K562 (cell line): Measurements from ENCODE around the gene AKAP12. TPM values are rescaled to one million over a fixed set of nuclear protein-coding genes. Genes with fewer than 3 reads are reported as not detected.

Source experiments
- ATAC-seq: fragments of 200-7000 bp; cut with Tn5 transposase; 3 replicates; pipeline ENCODE4 v1.9.1; 2020; ENCODE audit warnings: moderate library complexity
- BruUV-seq: library from RNA; stranded (reverse); fragments of 400-500 nt; replicated peaks from 2 replicates; lab custom pipeline; 2021; lab: Mats Ljungman, UMichigan
- CTCF ChIA-PET: fragments of 300-600 bp; formaldehyde crosslinking; extraction: SDS; loops from one replicate; lab custom pipeline; 2021; ENCODE audit warnings: low intra/inter-chr PET ratio; lab: Yijun Ruan, JAX
- POLR2A ChIA-PET: fragments of 300-600, 350-650 bp; sonication (Branson Sonifier 250); formaldehyde crosslinking; extraction: SDS; loops from one replicate; lab custom pipeline; 2021; ENCODE audit warnings: antibody characterized with exemption, inconsistent platforms; lab: Yijun Ruan, JAX
- DNase-seq, 4 experiments: peaks; one replicate each; pipeline versions ENCODE4 v3.0.0 to v3.0.0-alpha.2; 2011 to 2018; ENCODE audit warnings: low spot score in 3 of 4, mixed read lengths in 3 of 4; ENCODE audit errors: extremely low read depth in 1 of 4
- FAIRE-seq: peaks from 2 replicates; lab custom pipeline; 2011; peaks lifted over from hg19 to GRCh38; lab: Jason Lieb, UNC
- H2AFZ ChIP-seq: 2 replicates; pipeline ENCODE4 v1.6.0; 2011; ENCODE audit warnings: low read depth, low read length, control low read depth, inconsistent platforms
- H3K27ac ChIP-seq: fragments of 200-600 bp; 3 replicates; pipeline ENCODE4 v1.8.0; 2011; ENCODE audit warnings: low read depth, mild to moderate bottlenecking, control low read depth, inconsistent platforms, low read length, moderate library complexity, mixed read lengths; ENCODE audit errors: extremely low read depth
- H3K27me3 ChIP-seq, 2 experiments: fragments of 300-600 bp in 1 of 2; 2 replicates in 1 of 2; 3 replicates in 1 of 2; pipeline versions ENCODE4 v1.6.0 to v1.8.0; 2011; ENCODE audit warnings: inconsistent platforms in 2 of 2, low read length in 2 of 2, mild to moderate bottlenecking in 1 of 2, mixed read lengths in 1 of 2, moderate library complexity in 1 of 2; ENCODE audit not compliant: control insufficient read depth in 2 of 2, insufficient read depth in 2 of 2
- H3K36me3 ChIP-seq: fragments of 300-600 bp; 3 replicates; pipeline ENCODE4 v1.8.0; 2011; ENCODE audit warnings: mild to moderate bottlenecking, low read length, inconsistent platforms; ENCODE audit not compliant: control insufficient read depth, insufficient read depth
- H3K4me1 ChIP-seq, 2 experiments: fragments of 200-600 bp in 1 of 2; replicated peaks in 1 of 2; 2 replicates in 1 of 2; 3 replicates in 1 of 2; pipeline versions ENCODE4 v1.5.1 to v1.8.0; 2011; ENCODE audit warnings: inconsistent platforms in 2 of 2, low read length in 2 of 2, mild to moderate bottlenecking in 1 of 2, mixed read lengths in 1 of 2, moderate library complexity in 1 of 2; ENCODE audit not compliant: control insufficient read depth in 2 of 2, insufficient read depth in 2 of 2
- H3K4me2 ChIP-seq: 2 replicates; pipeline ENCODE4 v1.6.1; 2011; ENCODE audit warnings: low read length, control low read depth, inconsistent platforms, mixed read lengths; ENCODE audit not compliant: insufficient read depth
- H3K4me3 ChIP-seq: fragments of 200-600 bp; sonication (generic), shearing (Covaris generic); 2 replicates; pipeline ENCODE4 v1.5.1; 2016; ENCODE audit warnings: control low read depth, inconsistent platforms
- H3K79me2 ChIP-seq: fragments of 200-600 bp; 3 replicates; pipeline ENCODE4 v1.8.0; 2011; ENCODE audit warnings: low read length, inconsistent platforms; ENCODE audit not compliant: control insufficient read depth, insufficient read depth
- H3K9ac ChIP-seq, 2 experiments: 2 replicates each; pipeline versions ENCODE4 v1.6.0 to v1.6.1; 2011; ENCODE audit warnings: low read depth in 2 of 2, low read length in 2 of 2, control low read depth in 1 of 2, inconsistent platforms in 1 of 2, mild to moderate bottlenecking in 1 of 2, mixed read lengths in 1 of 2; ENCODE audit not compliant: insufficient read depth in 1 of 2
- H3K9me1 ChIP-seq: one replicate; pipeline ENCODE4 v1.6.0; 2011; ENCODE audit warnings: inconsistent platforms, mild to moderate bottlenecking, low read length, moderate library complexity; ENCODE audit not compliant: control insufficient read depth, insufficient read depth
- H3K9me3 ChIP-seq: replicated peaks from 2 replicates; pipeline ENCODE4 v1.5.1; 2011; ENCODE audit warnings: low read depth, low read length, inconsistent platforms; ENCODE audit not compliant: control insufficient read depth, insufficient read depth
- H4K20me1 ChIP-seq: replicated peaks from 2 replicates; pipeline ENCODE4 v1.6.1; 2011; ENCODE audit warnings: low read length, inconsistent platforms, mixed read lengths; ENCODE audit not compliant: control insufficient read depth, insufficient read depth
- CHCHD3 ChIP-seq: fragments of 250-450 bp; sonication (Bioruptor Pico); IDR thresholded peaks from 2 replicates; pipeline ENCODE4 v2.1.2; 2022; ENCODE audit warnings: mild to moderate bottlenecking
- EGR1 ChIP-seq: fragments of 450-650 bp; conservative IDR thresholded peaks from 2 replicates; pipeline ENCODE4 v1.6.1; 2017; ENCODE audit warnings: mild to moderate bottlenecking
- EHMT2 ChIP-seq: fragments of 450-650 bp; IDR thresholded peaks from 2 replicates; pipeline ENCODE4 v1.6.1; 2018; ENCODE audit warnings: antibody characterized with exemption
- HDAC6 ChIP-seq: IDR thresholded peaks from 2 replicates; pipeline ENCODE4 v1.6.1; 2012; ENCODE audit warnings: low read depth, mild to moderate bottlenecking, control low read depth, inconsistent platforms, low read length, moderate library complexity
- TBL1XR1 ChIP-seq, 2 experiments: IDR thresholded peaks; 2 replicates each; pipeline ENCODE4 v1.6.1; 2012; ENCODE audit warnings: improper control_type of control experiment in 2 of 2, low read length in 2 of 2, mild to moderate bottlenecking in 1 of 2
- TEAD4 ChIP-seq, 2 experiments: sonication (generic) in 1 of 2; formaldehyde crosslinking in 1 of 2; IDR thresholded peaks; 2 replicates each; pipeline versions ENCODE4 v1.6.1 to v1.8.0; 2012 to 2022; ENCODE audit warnings: borderline replicate concordance in 1 of 2, inconsistent platforms in 1 of 2, low read length in 1 of 2, mild to moderate bottlenecking in 1 of 2, missing genetic modification reagents in 1 of 2
- ZC3H11A ChIP-seq: IDR thresholded peaks from 2 replicates; pipeline ENCODE4 v1.6.1; 2012; ENCODE audit warnings: low read depth, low read length, improper control_type of control experiment
- ZNF134 ChIP-seq: fragments of 250-450 bp; sonication (Bioruptor Pico); conservative IDR thresholded peaks from 2 replicates; pipeline ENCODE4 v1.4.0; 2020
- WGBS: fragments of 100-300 bp; shearing (Covaris generic); methylation state at CpG from one replicate; pipeline ENCODE4 v1.1.6; 2016; ENCODE audit warnings: low coverage, mixed read lengths; ENCODE audit not compliant: insufficient coverage; ENCODE audit errors: missing lambda C conversion rate; 5-methylcytosine and 5-hydroxymethylcytosine counted together
- in situ Hi-C: fragments of 300-500 bp; cut with MboI; formaldehyde crosslinking; loops from 4 replicates; pipeline ENCODE4 v1.15.0; 2018; ENCODE audit warnings: inconsistent platforms, mixed read lengths
- intact Hi-C: fragments of 100-400 bp; cut with micrococcal nuclease; formaldehyde crosslinking; loops from 2 replicates; pipeline ENCODE4 v1.14.2; 2022
- polyA plus RNA-seq, 8 experiments: library from polyadenylated mRNA; depleted of rRNA in 4 of 8; stranded (reverse) in 5 of 8; unstranded in 3 of 8; fragments of >200 nt; fragmentation: Nextera tagmentation in 2 of 8; fragmentation: Illumina TruSeq in 1 of 8; extraction: Ambion mirVana in 2 of 8; extraction: Trizol in 1 of 8; gene quantifications; 2 replicates each; pipeline versions ENCODE4 v1.2.1 to v1.2.3, GENCODE V29; 2011 to 2014; ENCODE audit warnings: inconsistent platforms in 1 of 8, missing spikeins in 1 of 8
- total RNA-seq, 7 experiments: library from RNA; depleted of rRNA in 6 of 7; stranded (reverse); fragments of >200 nt in 6 of 7; fragmentation: Illumina TruSeq in 2 of 7; extraction: Trizol in 2 of 7; gene quantifications; 2 replicates each; pipeline versions ENCODE4 v1.2.1 to v1.2.3, GENCODE V29; 2011 to 2021; ENCODE audit warnings: low replicate concordance in 1 of 7

AKAP12 gene
- total and polyA plus RNA-seq, 9 of the 15 experiments (the other 6 are each of a cell fraction or from before 2014, with no cell fraction given) = 0.08 to 2.0 (median 0.62) TPM

GRCh38 chr6:151248295-151248694 is 8.5 kb downstream of the AKAP12 start:
- DNase-seq = no peak
- Histone ChIP-seq H3K4me1 (no peaks in the 10 kb centered on the region), H4K20me1 (no peaks in the 10 kb centered on the region), H3K9me1 (no peaks in the 10 kb centered on the region), H3K9ac (no peak overlapping the region), H3K27ac (no peak overlapping the region), H3K36me3 (no peaks in the 10 kb centered on the region), H3K79me2 (no peaks in the 10 kb centered on the region), H3K27me3 (peaks cover 37 to 49% of the 10 kb centered on the region in 2 experiments), H3K4me2 (no peak overlapping the region), H3K9me3 (no peaks in the 10 kb centered on the region; the same call in 1 of the 2 replicates), H3K4me3 (no peak overlapping the region), H2AFZ (no peak overlapping the region)
- intact Hi-C loops (no loop called here), in situ Hi-C loops (no loop called here)
- BruUV-seq = no TSS peak
- CTCF ChIA-PET = no interaction called here
- no peak for FAIRE-seq
- WGBS = 2% methylated on average over 3 of the region's 3 CpGs
- TF ChIP-seq CHCHD3 (CRISPR knock-in tag) (no peak), ZNF134 (CRISPR knock-in tag) (no peak), EHMT2 (no peak), TBL1XR1 (IDR thresholded peaks at IDR 0.05; ENCODE audit: low read length in 2 of 2) (no peak), EGR1 (0 out of 2 replicates have a peak, but pooled peaks have one; percentile 25), HDAC6 (no peak), ZC3H11A (no peak), TEAD4 (IDR thresholded peaks at IDR 0.05; ENCODE audit: low read length) (no peak), TEAD4 (CRISPR knock-in tag; IDR thresholded peaks at IDR 0.05; ENCODE audit: borderline replicate concordance) (no peak)
- POLR2A ChIA-PET = interaction anchor here (0.5 to 1.0 kb wide), 5 partner anchors 8 to 95 kb away, joined by 3 to 6 read pairs (median 3); partner anchors contain the start of gene AKAP12
- peak; percentile 35; the same call in 1 of the 3 replicates for ATAC-seq
